Measurements from ENCODE around the gene RYR3. TPM values are rescaled to one million over a fixed set of nuclear protein-coding genes. Genes with fewer than 3 reads are reported as not detected.

Gene RYR3
- total and polyA plus RNA-seq, 10 of the 15 experiments (the other 5 are each of a cell fraction or from before 2014, with no cell fraction given): under 0.01 to 0.44 (median 0.16) TPM; not detected in 5

- BruUV-seq (replicated peaks): no TSS peak
- Histone ChIP-seq H3K27ac (ENCODE audit: control insufficient read depth, insufficient read depth) (no peak overlapping the region), H3K79me2 (ENCODE audit: control insufficient read depth, insufficient read depth, low read length) (no peaks in the 10 kb centered on the region), H3K4me2 (ENCODE audit: control insufficient read depth, insufficient read depth) (no peak overlapping the region), H4K20me1 (ENCODE audit: control insufficient read depth, insufficient read depth) (no peaks in the 10 kb centered on the region), H3K27me3 (replicated peaks in 1 of 2; ENCODE audit: control insufficient read depth in 2 of 2, insufficient read depth in 2 of 2, low read length in 1 of 2) (no peaks in the 10 kb centered on the region; a peak in 1 of 4 replicates), H3K4me3 (no peak overlapping the region), H3K9me3 (replicated peaks; ENCODE audit: control insufficient read depth, insufficient read depth, low read length) (no peaks in the 10 kb centered on the region), H3K9ac (ENCODE audit: control insufficient read depth, insufficient read depth, low read length) (no peak overlapping the region), H3K36me3 (ENCODE audit: control insufficient read depth in 2 of 2, insufficient read depth in 2 of 2, low read length in 1 of 2) (no peaks in the 10 kb centered on the region), H2AFZ (ENCODE audit: control insufficient read depth, low read depth, low read length) (no peak overlapping the region), H3K4me1 (ENCODE audit: control insufficient read depth, insufficient read depth, low read length) (no peaks in the 10 kb centered on the region)
- RAD21 ChIA-PET (ENCODE audit: unreplicated experiment): no interaction called here
- TF ChIP-seq GATAD2B (conservative IDR thresholded peaks at IDR 0.05; ENCODE audit: low read depth): no peak
- TF ChIP-seq SMC3 (IDR thresholded peaks at IDR 0.05; ENCODE audit: borderline replicate concordance, low read length): no peak
- no peak for TF ChIP-seq FOXM1 (IDR thresholded peaks at IDR 0.05; ENCODE audit: low read depth, low read length)
- ATAC-seq: no peak
- POLR2A ChIA-PET: no interaction called here
- 5% methylated on average over 1 of the region's 1 CpG for WGBS (ENCODE audit: insufficient coverage, insufficient replicate concordance, low lambda C conversion rate, missing lambda C conversion rate)
- SMC1A ChIA-PET (ENCODE audit: uncharacterized antibody, unreplicated experiment): no interaction called here
- CTCF ChIA-PET: no interaction called here
- no peak for DNase-seq (ENCODE audit: low read depth, low spot score)
- FAIRE-seq: no peak
- in situ Hi-C loops (cut with MboI): no loop called here
- intact Hi-C loops (cut with micrococcal nuclease; ENCODE audit: unreplicated experiment): no loop called here
These were observed 442.2 kb downstream of the RYR3 start for GRCh38 chr15:33753012-33753411.

GRCh38 chr15:33754242-33754641 is 443.5 kb downstream of the RYR3 start:
- H3K4me1 ChIP-seq (ENCODE audit: control insufficient read depth, insufficient read depth, low read length): no peaks in the 10 kb centered on the region
- BruUV-seq (replicated peaks): no TSS peak
- FAIRE-seq (no peak), ATAC-seq (no peak), DNase-seq (ENCODE audit: low read depth, low spot score) (no peak)
- in situ Hi-C loops (cut with MboI) (no loop called here), intact Hi-C loops (cut with micrococcal nuclease; ENCODE audit: unreplicated experiment) (no loop called here)
- H3K9me3 ChIP-seq (replicated peaks; ENCODE audit: control insufficient read depth, insufficient read depth, low read length): no peaks in the 10 kb centered on the region
- H3K4me2 ChIP-seq (ENCODE audit: control insufficient read depth, insufficient read depth): no peak overlapping the region
- no peaks in the 10 kb centered on the region for H4K20me1 ChIP-seq (ENCODE audit: control insufficient read depth, insufficient read depth)
- CTCF ChIA-PET: no interaction called here
- POLR2A ChIA-PET: interaction anchor here (0.6 kb wide), 1 partner anchor 57 kb away, joined by 3 read pairs; no protein-coding TSS in a partner anchor
- H3K27ac ChIP-seq (ENCODE audit: control insufficient read depth, insufficient read depth): no peak overlapping the region
- H3K36me3 ChIP-seq (ENCODE audit: control insufficient read depth in 2 of 2, insufficient read depth in 2 of 2, low read length in 1 of 2): no peaks in the 10 kb centered on the region
- H3K4me3 ChIP-seq: no peak overlapping the region
- H3K79me2 ChIP-seq (ENCODE audit: control insufficient read depth, insufficient read depth, low read length): no peaks in the 10 kb centered on the region
- H2AFZ ChIP-seq (ENCODE audit: control insufficient read depth, low read depth, low read length): no peak overlapping the region
- no peaks in the 10 kb centered on the region for H3K27me3 ChIP-seq (replicated peaks in 1 of 2; ENCODE audit: control insufficient read depth in 2 of 2, insufficient read depth in 2 of 2, low read length in 1 of 2)
- 12% methylated on average over 3 of the region's 3 CpGs for WGBS (ENCODE audit: insufficient coverage, insufficient replicate concordance, low lambda C conversion rate, missing lambda C conversion rate)
- RAD21 ChIA-PET (ENCODE audit: unreplicated experiment): no interaction called here
- SMC1A ChIA-PET (ENCODE audit: uncharacterized antibody, unreplicated experiment): no interaction called here
- no peak overlapping the region for H3K9ac ChIP-seq (ENCODE audit: control insufficient read depth, insufficient read depth, low read length)
- no peak for TF ChIP-seq BCL11A (IDR thresholded peaks at IDR 0.05; ENCODE audit: low read depth, low read length)
- TF ChIP-seq CEBPB (IDR thresholded peaks at IDR 0.05; ENCODE audit: borderline replicate concordance in 1 of 2, low read depth in 2 of 2, low read length in 2 of 2): no peak
- no peak for TF ChIP-seq E4F1 (IDR thresholded peaks at IDR 0.05; ENCODE audit: borderline replicate concordance, partially characterized antibody)
- TF ChIP-seq MYC (IDR thresholded peaks at IDR 0.05; ENCODE audit: insufficient read depth, insufficient read length, insufficient replicate concordance, low read length, severe bottlenecking): no peak
- TF ChIP-seq ZBTB40 (IDR thresholded peaks at IDR 0.05; ENCODE audit: borderline replicate concordance): no peak
- no peak for TF ChIP-seq TCF3 (IDR thresholded peaks at IDR 0.05; ENCODE audit: borderline replicate concordance, insufficient read depth, low read depth, low read length)
